WTC11 (cell line): ENCODE results near the gene DAB1. TPM values are rescaled to one million over a fixed set of nuclear protein-coding genes. Genes with fewer than 3 reads are reported as not detected.
A peak's percentile ranks its signal among the peaks of the same experiment; 100 is the strongest.

ENCODE experiments used
- ATAC-seq: fragments of 200-7000 bp; cut with Tn5 transposase; 2 replicates; pipeline ENCODE4 v1.10.0; 2021; ENCODE audit warnings: mild to moderate bottlenecking, moderate library complexity
- CTCF ChIA-PET: fragments of 300-600 bp; sonication (Branson Sonifier 250); formaldehyde crosslinking; loops from one replicate; lab custom pipeline; 2021; ENCODE audit warnings: antibody characterized with exemption; lab: Charles Lee
- POLR2A ChIA-PET: fragments of 350-600 bp; sonication (Branson Sonifier 250); formaldehyde crosslinking; loops from one replicate; lab custom pipeline; 2021; ENCODE audit warnings: antibody characterized with exemption; lab: Charles Lee
- DNase-seq: peaks from one replicate; pipeline ENCODE4 v3.0.0; 2021; ENCODE audit warnings: low spot score
- H3K27ac Mint-ChIP-seq: 2 replicates; pipeline ENCODE4 v1.8.0; 2021; ENCODE audit warnings: mixed read lengths
- H3K27me3 Mint-ChIP-seq: 2 replicates; pipeline ENCODE4 v1.8.0; 2021; ENCODE audit warnings: low read depth, mild to moderate bottlenecking, moderate library complexity, mixed read lengths
- H3K36me3 Mint-ChIP-seq: 2 replicates; pipeline ENCODE4 v1.8.0; 2021; ENCODE audit warnings: mixed read lengths
- H3K4me1 Mint-ChIP-seq: 2 replicates; pipeline ENCODE4 v1.8.0; 2022; ENCODE audit warnings: mixed read lengths
- H3K4me3 Mint-ChIP-seq: 2 replicates; pipeline ENCODE4 v1.8.0; 2021; ENCODE audit warnings: mild to moderate bottlenecking, moderate library complexity, mixed read lengths
- H3K9me3 Mint-ChIP-seq: 2 replicates; pipeline ENCODE4 v1.8.0; 2021; ENCODE audit warnings: mixed read lengths
- EMX1 ChIP-seq: fragments of 250-450 bp; sonication (Bioruptor Pico); IDR thresholded peaks from 2 replicates; pipeline ENCODE4 v1.8.0; 2021; ENCODE audit warnings: mild to moderate bottlenecking
- ETV6 ChIP-seq: sonication (generic); formaldehyde crosslinking; IDR thresholded peaks from 2 replicates; pipeline ENCODE4 v1.8.1; 2022; ENCODE audit warnings: mild to moderate bottlenecking, missing genetic modification reagents
- FOXK1 ChIP-seq: sonication (generic); formaldehyde crosslinking; IDR thresholded peaks from 2 replicates; pipeline ENCODE4 v1.8.0; 2022; ENCODE audit warnings: mild to moderate bottlenecking, moderate library complexity, missing genetic modification reagents
- GRHL2 ChIP-seq: fragments of 250-450 bp; sonication (Bioruptor Pico); IDR thresholded peaks from 2 replicates; pipeline ENCODE4 v1.8.0; 2022; ENCODE audit warnings: mild to moderate bottlenecking, moderate library complexity; ENCODE audit not compliant: insufficient replicate concordance, severe bottlenecking
- GTF2I ChIP-seq: fragments of 250-450 bp; sonication (Bioruptor Pico); conservative IDR thresholded peaks from 2 replicates; pipeline ENCODE4 v1.4.0; 2021; ENCODE audit warnings: mild to moderate bottlenecking
- MAX ChIP-seq: sonication (generic); formaldehyde crosslinking; IDR thresholded peaks from 2 replicates; pipeline ENCODE4 v1.8.0; 2022; ENCODE audit warnings: mild to moderate bottlenecking, missing genetic modification reagents
- MXD4 ChIP-seq: fragments of 250-450 bp; sonication (Bioruptor Pico); IDR thresholded peaks from 2 replicates; pipeline ENCODE4 v1.8.0; 2021; ENCODE audit warnings: mild to moderate bottlenecking, moderate library complexity, borderline replicate concordance
- NFE2L1 ChIP-seq: sonication (generic); formaldehyde crosslinking; IDR thresholded peaks from 2 replicates; pipeline ENCODE4 v1.8.1; 2023; ENCODE audit warnings: missing genetic modification reagents
- NR2C2 ChIP-seq: sonication (generic); formaldehyde crosslinking; IDR thresholded peaks from 2 replicates; pipeline ENCODE4 v1.8.0; 2022; ENCODE audit warnings: mild to moderate bottlenecking, missing genetic modification reagents
- NR3C1 ChIP-seq: sonication (generic); formaldehyde crosslinking; conservative IDR thresholded peaks from 2 replicates; pipeline ENCODE4 v1.8.1; 2023; ENCODE audit warnings: low read depth, mild to moderate bottlenecking, missing genetic modification reagents
- TCF7 ChIP-seq: sonication (generic); formaldehyde crosslinking; IDR thresholded peaks from 2 replicates; pipeline ENCODE4 v1.8.0; 2022; ENCODE audit warnings: mild to moderate bottlenecking, low read depth, missing genetic modification reagents, moderate library complexity
- TEAD4 ChIP-seq: sonication (generic); formaldehyde crosslinking; IDR thresholded peaks from 2 replicates; pipeline ENCODE4 v1.8.0; 2022; ENCODE audit warnings: mild to moderate bottlenecking, missing genetic modification reagents
- USF1 ChIP-seq: sonication (generic); formaldehyde crosslinking; IDR thresholded peaks from 2 replicates; pipeline ENCODE4 v1.8.0; 2022; ENCODE audit warnings: mild to moderate bottlenecking, missing genetic modification reagents
- ZNF138 ChIP-seq: sonication (generic); formaldehyde crosslinking; conservative IDR thresholded peaks from 2 replicates; pipeline ENCODE4 v1.8.1; 2022; ENCODE audit warnings: mild to moderate bottlenecking, moderate library complexity, missing genetic modification reagents
- ZNF232 ChIP-seq: sonication (generic); formaldehyde crosslinking; IDR thresholded peaks from 2 replicates; pipeline ENCODE4 v1.8.0; 2022; ENCODE audit warnings: mild to moderate bottlenecking, missing genetic modification reagents
- ZNF317 ChIP-seq: sonication (generic); formaldehyde crosslinking; IDR thresholded peaks from 2 replicates; pipeline ENCODE4 v1.8.1; 2023; ENCODE audit warnings: low read depth, mild to moderate bottlenecking, moderate library complexity, missing genetic modification reagents, borderline replicate concordance
- total RNA-seq: library from RNA; stranded (reverse); gene quantifications from 3 replicates; pipeline ENCODE4 v1.2.3, GENCODE V29; 2021
- TF ChIP-seq, protein P1 (sequence below): sonication (generic); formaldehyde crosslinking; IDR thresholded peaks from 2 replicates; pipeline ENCODE4 v1.8.1; 2023; ENCODE audit warnings: mild to moderate bottlenecking, missing genetic modification reagents, moderate library complexity
- TF ChIP-seq, protein P2 (sequence below): sonication (generic); formaldehyde crosslinking; IDR thresholded peaks from 2 replicates; pipeline ENCODE4 v1.8.0; 2023; ENCODE audit warnings: missing genetic modification reagents
- TF ChIP-seq, protein P3 (sequence below): fragments of 200-600 bp; IDR thresholded peaks from 2 replicates; pipeline ENCODE4 v1.8.0; 2022; ENCODE audit warnings: antibody characterized with exemption
- TF ChIP-seq, protein P4 (sequence below): sonication (generic); formaldehyde crosslinking; IDR thresholded peaks from 2 replicates; pipeline ENCODE4 v1.8.0; 2023; ENCODE audit warnings: mild to moderate bottlenecking, missing genetic modification reagents
- TF ChIP-seq, protein P5 (sequence below): fragments of 250-450 bp; sonication (Bioruptor Pico); IDR thresholded peaks from 2 replicates; pipeline ENCODE4 v1.8.0; 2021; ENCODE audit warnings: mild to moderate bottlenecking

Gene DAB1
- total RNA-seq, 1 experiment from 2014 or later = 10.7 TPM

- ATAC-seq (no peak), DNase-seq (no peak)
- TF ChIP-seq USF1 (CRISPR knock-in tag) = no peak
- TF ChIP-seq NR2C2 = no peak
- TF ChIP-seq, protein P1, sequence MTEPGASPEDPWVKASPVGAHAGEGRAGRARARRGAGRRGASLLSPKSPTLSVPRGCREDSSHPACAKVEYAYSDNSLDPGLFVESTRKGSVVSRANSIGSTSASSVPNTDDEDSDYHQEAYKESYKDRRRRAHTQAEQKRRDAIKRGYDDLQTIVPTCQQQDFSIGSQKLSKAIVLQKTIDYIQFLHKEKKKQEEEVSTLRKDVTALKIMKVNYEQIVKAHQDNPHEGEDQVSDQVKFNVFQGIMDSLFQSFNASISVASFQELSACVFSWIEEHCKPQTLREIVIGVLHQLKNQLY (CRISPR knock-in tag) = no peak
- ChIA-PET POLR2A (no interaction called here), CTCF (interaction anchor here (0.6 to 1.8 kb wide), 5 partner anchors 20 to 303 kb away, joined by 3 to 9 read pairs (median 3); no protein-coding TSS in a partner anchor)
- Mint-ChIP-seq H3K4me3 (peak overlapping the region; percentile 93), H3K4me1 (peaks cover 32% of the 10 kb centered on the region), H3K27ac (no peak overlapping the region), H3K27me3 (peaks cover 35% of the 10 kb centered on the region), H3K9me3 (no peaks in the 10 kb centered on the region), H3K36me3 (no peaks in the 10 kb centered on the region)
Observed at GRCh38 chr1:57421806-57422205, 2.1 kb downstream of the DAB1 start.

DNA sequence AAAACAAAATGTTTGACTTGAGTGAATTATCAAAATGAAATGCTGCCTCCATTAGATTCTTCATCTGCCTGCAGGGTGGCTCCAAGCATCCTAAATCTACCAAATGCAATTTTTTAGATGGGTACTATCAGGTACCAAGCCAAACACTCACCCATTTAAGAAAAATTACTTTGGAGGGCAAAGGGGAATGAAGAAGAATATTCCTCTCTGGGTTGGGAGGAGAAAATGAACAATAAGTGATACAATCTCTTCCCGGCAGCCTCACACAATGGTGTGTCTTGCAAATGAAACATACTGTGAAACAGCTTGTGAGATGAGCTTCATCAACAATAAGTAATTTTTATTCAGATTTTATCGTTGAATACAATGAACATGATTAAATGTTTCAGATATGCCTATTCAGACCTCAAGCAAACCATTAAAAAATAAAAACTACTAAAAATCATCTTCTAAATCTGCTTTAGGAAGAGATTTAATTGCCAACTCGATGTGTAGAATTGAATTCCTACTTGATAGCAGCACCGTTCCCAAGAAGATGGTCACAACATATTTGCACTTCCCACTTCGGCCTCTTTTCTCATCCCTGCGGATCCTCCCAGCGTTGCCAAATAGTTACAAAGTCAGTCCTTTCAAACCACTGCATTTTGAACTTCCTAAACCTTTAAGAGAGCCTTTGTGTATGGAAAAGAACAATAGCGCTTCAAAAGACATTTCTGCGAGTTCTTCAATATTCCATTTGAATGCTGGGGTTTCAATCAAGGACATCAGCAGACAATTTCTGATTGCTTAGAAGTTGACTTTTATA, 2.7 kb downstream of the DAB1 start:
- Mint-ChIP-seq H3K4me1 (peaks cover 32% of the 10 kb centered on the region), H3K4me3 (peak overlapping the region; percentile 93), H3K27me3 (peaks cover 31% of the 10 kb centered on the region), H3K9me3 (no peaks in the 10 kb centered on the region), H3K36me3 (no peaks in the 10 kb centered on the region), H3K27ac (no peak overlapping the region)
- ChIA-PET POLR2A (no interaction called here), CTCF (interaction anchor here (0.6 to 1.3 kb wide), 4 partner anchors 19 to 431 kb away, joined by 3 to 5 read pairs (median 3); no protein-coding TSS in a partner anchor)
- TF ChIP-seq EMX1 (no peak), USF1 (CRISPR knock-in tag) (no peak), GTF2I (CRISPR knock-in tag) (no peak), FOXK1 (CRISPR knock-in tag) (no peak), GRHL2 (no peak), ETV6 (CRISPR knock-in tag) (no peak), TCF7 (no peak), TEAD4 (CRISPR knock-in tag) (no peak), ZNF138 (no peak), ZNF232 (CRISPR knock-in tag) (no peak), NFE2L1 (no peak), MAX (CRISPR knock-in tag) (no peak), MXD4 (no peak), ZNF317 (CRISPR knock-in tag) (no peak), NR3C1 (CRISPR knock-in tag) (no peak)
- TF ChIP-seq, protein P2, sequence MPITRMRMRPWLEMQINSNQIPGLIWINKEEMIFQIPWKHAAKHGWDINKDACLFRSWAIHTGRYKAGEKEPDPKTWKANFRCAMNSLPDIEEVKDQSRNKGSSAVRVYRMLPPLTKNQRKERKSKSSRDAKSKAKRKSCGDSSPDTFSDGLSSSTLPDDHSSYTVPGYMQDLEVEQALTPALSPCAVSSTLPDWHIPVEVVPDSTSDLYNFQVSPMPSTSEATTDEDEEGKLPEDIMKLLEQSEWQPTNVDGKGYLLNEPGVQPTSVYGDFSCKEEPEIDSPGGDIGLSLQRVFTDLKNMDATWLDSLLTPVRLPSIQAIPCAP (CRISPR knock-in tag) = no peak
- TF ChIP-seq, protein P3, sequence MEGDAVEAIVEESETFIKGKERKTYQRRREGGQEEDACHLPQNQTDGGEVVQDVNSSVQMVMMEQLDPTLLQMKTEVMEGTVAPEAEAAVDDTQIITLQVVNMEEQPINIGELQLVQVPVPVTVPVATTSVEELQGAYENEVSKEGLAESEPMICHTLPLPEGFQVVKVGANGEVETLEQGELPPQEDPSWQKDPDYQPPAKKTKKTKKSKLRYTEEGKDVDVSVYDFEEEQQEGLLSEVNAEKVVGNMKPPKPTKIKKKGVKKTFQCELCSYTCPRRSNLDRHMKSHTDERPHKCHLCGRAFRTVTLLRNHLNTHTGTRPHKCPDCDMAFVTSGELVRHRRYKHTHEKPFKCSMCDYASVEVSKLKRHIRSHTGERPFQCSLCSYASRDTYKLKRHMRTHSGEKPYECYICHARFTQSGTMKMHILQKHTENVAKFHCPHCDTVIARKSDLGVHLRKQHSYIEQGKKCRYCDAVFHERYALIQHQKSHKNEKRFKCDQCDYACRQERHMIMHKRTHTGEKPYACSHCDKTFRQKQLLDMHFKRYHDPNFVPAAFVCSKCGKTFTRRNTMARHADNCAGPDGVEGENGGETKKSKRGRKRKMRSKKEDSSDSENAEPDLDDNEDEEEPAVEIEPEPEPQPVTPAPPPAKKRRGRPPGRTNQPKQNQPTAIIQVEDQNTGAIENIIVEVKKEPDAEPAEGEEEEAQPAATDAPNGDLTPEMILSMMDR = no peak
- TF ChIP-seq, protein P4, sequence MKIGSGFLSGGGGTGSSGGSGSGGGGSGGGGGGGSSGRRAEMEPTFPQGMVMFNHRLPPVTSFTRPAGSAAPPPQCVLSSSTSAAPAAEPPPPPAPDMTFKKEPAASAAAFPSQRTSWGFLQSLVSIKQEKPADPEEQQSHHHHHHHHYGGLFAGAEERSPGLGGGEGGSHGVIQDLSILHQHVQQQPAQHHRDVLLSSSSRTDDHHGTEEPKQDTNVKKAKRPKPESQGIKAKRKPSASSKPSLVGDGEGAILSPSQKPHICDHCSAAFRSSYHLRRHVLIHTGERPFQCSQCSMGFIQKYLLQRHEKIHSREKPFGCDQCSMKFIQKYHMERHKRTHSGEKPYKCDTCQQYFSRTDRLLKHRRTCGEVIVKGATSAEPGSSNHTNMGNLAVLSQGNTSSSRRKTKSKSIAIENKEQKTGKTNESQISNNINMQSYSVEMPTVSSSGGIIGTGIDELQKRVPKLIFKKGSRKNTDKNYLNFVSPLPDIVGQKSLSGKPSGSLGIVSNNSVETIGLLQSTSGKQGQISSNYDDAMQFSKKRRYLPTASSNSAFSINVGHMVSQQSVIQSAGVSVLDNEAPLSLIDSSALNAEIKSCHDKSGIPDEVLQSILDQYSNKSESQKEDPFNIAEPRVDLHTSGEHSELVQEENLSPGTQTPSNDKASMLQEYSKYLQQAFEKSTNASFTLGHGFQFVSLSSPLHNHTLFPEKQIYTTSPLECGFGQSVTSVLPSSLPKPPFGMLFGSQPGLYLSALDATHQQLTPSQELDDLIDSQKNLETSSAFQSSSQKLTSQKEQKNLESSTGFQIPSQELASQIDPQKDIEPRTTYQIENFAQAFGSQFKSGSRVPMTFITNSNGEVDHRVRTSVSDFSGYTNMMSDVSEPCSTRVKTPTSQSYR (CRISPR knock-in tag) = no peak
- TF ChIP-seq, protein P5, sequence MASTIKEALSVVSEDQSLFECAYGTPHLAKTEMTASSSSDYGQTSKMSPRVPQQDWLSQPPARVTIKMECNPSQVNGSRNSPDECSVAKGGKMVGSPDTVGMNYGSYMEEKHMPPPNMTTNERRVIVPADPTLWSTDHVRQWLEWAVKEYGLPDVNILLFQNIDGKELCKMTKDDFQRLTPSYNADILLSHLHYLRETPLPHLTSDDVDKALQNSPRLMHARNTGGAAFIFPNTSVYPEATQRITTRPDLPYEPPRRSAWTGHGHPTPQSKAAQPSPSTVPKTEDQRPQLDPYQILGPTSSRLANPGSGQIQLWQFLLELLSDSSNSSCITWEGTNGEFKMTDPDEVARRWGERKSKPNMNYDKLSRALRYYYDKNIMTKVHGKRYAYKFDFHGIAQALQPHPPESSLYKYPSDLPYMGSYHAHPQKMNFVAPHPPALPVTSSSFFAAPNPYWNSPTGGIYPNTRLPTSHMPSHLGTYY = no peak
- DNase-seq (no peak), ATAC-seq (no peak)
